Ectodermal cell (in vitro differentiated cells): ENCODE results near the gene NUP155. TPM values are rescaled to one million over a fixed set of nuclear protein-coding genes. Genes with fewer than 3 reads are reported as not detected.
"Not testable (repeated sequence)": the region's sequence is repeated elsewhere in the genome, so short reads cannot be mapped to it uniquely, and the experiment has no call there.

Experiments used
- H3K27ac ChIP-seq: 2 replicates; pipeline ENCODE4 v1.7.0; 2013; ENCODE audit warnings: mild to moderate bottlenecking, low read depth, low read length; ENCODE audit not compliant: insufficient read depth, poor library complexity, severe bottlenecking
- H3K27me3 ChIP-seq: 2 replicates; pipeline ENCODE4 v1.7.0; 2013; ENCODE audit warnings: mild to moderate bottlenecking, low read length; ENCODE audit not compliant: insufficient read depth, control insufficient read depth, poor library complexity, severe bottlenecking
- H3K36me3 ChIP-seq: one replicate; pipeline ENCODE4 v1.7.0; 2013; ENCODE audit warnings: low read length; ENCODE audit not compliant: control insufficient read depth, insufficient read depth
- H3K4me1 ChIP-seq: one replicate; pipeline ENCODE4 v1.7.0; 2013; ENCODE audit warnings: low read length; ENCODE audit not compliant: control insufficient read depth, insufficient read depth
- H3K4me3 ChIP-seq: 2 replicates; pipeline ENCODE4 v1.7.0; 2013; ENCODE audit warnings: low read depth, low read length, control low read depth; ENCODE audit not compliant: insufficient read depth
- H3K9me3 ChIP-seq: 2 replicates; pipeline ENCODE4 v1.7.0; 2013; ENCODE audit warnings: mild to moderate bottlenecking, low read length, moderate library complexity; ENCODE audit not compliant: control insufficient read depth
- WGBS, 2 experiments: methylation state at CpG; one replicate each; pipeline ENCODE4 v1.1.7; 2013; ENCODE audit warnings: missing lambda C conversion rate in 2 of 2; 5-methylcytosine and 5-hydroxymethylcytosine counted together
- polyA plus RNA-seq, 4 experiments: library from polyadenylated mRNA; stranded (reverse); fragments of 50-300 nt; gene quantifications; one replicate each; pipeline ENCODE4 v1.2.3, GENCODE V29; 2013

NUP155 gene
- polyA plus RNA-seq (2013, experiment 1 of 4): 45.4 TPM
- 47.7 TPM for polyA plus RNA-seq (2013, experiment 2 of 4)
- polyA plus RNA-seq (2013, experiment 3 of 4): 32.4 TPM
- 32.5 TPM for polyA plus RNA-seq (2013, experiment 4 of 4)

DNA sequence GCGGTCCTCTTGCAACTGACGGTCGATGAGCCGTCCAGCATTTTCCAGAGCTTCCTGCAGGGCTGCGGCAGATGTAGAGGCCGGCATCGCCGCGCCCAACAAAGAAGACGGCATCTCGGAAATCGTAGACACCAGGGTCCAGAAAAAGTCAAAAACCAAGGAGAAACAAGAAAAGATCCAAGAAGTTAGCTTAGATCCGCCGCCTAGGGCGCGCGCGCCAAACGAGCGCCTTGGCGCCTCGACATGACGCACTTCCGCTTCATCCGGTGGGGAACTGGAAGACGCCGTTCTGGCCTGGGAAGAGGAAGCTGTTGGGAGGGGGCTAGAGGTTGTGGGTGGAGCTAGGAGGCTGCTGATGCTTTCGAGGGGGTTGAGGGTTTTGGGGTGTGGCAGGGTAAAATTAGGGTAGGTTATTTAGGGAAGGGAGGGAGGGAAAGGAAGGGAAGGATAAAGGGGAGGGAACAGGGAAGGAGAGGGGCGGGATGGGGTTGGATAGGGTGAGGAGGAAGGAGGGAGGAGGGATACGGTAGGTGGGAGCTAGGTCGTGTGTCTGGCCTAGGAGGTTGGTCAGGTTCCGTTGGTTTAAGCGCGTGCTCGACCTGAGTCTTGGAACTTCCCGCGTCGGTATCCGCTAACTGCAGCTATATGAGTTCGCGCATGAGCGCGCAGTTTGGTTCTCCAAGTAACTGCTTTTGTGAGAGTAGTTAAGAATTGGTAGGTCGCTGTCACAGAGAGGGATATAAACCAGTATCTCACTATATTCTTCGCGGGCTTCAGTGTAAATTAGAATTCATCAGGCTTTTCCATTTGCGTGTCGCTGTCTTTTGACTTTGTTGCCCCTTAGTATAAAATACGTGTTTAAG is at the start of gene NUP155:
Gene NUP155, minus strand, starts transcription at position 243 of the 863 bp plus-strand sequence. Its CDS starts 129 bp downstream, at position 114.
- 3% methylated on average over 49 of the region's 49 CpGs for WGBS, 2 experiments
- peaks cover 11% of the 10 kb centered on the region for H3K4me1 ChIP-seq
- peak within 1 kb of the TSS; percentile 60 for H3K27ac ChIP-seq
- peaks cover 7% of the 10 kb centered on the region for H3K27me3 ChIP-seq
- H3K36me3 ChIP-seq: no peaks in the 10 kb centered on the region
- H3K4me3 ChIP-seq: peak within 1 kb of the TSS; percentile 98
- H3K9me3 ChIP-seq: no peaks in the 10 kb centered on the region

- Histone ChIP-seq H3K27me3 (no peaks in the 10 kb centered on the region), H3K27ac (no peak overlapping the region), H3K4me1 (no peaks in the 10 kb centered on the region), H3K36me3 (no peaks in the 10 kb centered on the region), H3K9me3 (no peaks in the 10 kb centered on the region), H3K4me3 (no peak overlapping the region)
- WGBS, 2 experiments: 88 to 93% methylated on average over 9 of the region's 9 CpGs
Measured at GRCh38 chr5:37417347-37417746, 46.4 kb upstream of the NUP155 start.

DNA sequence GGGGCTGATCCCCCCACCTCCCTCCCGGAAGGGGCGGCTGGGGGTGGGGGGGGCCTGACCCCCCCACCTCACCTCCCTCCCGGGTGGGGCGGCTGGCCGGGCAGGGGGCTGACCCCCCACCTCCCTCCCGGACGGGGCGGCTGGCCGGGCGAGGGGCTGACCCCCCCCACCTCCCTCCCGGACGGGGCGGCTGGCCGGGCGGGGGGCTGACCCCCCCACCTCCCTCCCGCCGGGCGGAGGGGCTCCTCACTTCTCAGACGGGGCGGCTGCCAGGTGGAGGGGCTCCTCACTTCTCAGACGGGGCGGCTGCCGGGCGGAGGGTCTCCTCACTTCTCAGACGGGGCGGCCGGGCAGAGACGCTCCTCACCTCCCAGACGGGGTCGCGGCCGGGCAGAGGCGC is 44.5 kb upstream of the NUP155 start:
- not testable (repeated sequence) for H3K27me3 ChIP-seq, H3K36me3 ChIP-seq, H3K4me1 ChIP-seq, H3K4me3 ChIP-seq, H3K27ac ChIP-seq, H3K9me3 ChIP-seq
- WGBS, 2 experiments: 90 to 94% methylated on average over 9 to 13 of the region's 33 CpGs

DNA sequence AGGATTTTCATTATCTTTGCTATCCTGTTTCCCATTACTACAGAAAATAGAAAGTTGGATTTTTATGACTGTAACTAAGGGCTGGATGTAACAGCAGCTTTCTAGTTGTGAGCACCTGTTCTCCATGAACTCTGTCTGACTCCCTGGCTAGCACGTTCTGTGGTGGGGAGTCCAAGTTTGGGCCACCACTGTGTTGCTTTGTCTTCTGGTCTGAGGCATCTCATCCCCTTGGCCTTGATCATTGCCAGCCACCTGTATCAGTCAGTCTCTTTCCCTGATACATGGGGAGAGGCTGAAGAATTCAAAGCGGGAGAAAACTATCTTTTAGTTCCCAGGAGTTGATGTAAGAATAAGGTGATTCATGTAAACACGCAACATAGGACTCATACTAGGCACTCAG is 41.6 kb upstream of the NUP155 start:
- H3K4me3 ChIP-seq: no peak overlapping the region
- no peak overlapping the region for H3K27ac ChIP-seq
- H3K36me3 ChIP-seq: no peaks in the 10 kb centered on the region
- 88 to 98% methylated on average over 2 to 3 of the region's 3 CpGs for WGBS, 2 experiments
- no peaks in the 10 kb centered on the region for H3K4me1 ChIP-seq
- H3K9me3 ChIP-seq: no peaks in the 10 kb centered on the region
- H3K27me3 ChIP-seq: no peaks in the 10 kb centered on the region

DNA sequence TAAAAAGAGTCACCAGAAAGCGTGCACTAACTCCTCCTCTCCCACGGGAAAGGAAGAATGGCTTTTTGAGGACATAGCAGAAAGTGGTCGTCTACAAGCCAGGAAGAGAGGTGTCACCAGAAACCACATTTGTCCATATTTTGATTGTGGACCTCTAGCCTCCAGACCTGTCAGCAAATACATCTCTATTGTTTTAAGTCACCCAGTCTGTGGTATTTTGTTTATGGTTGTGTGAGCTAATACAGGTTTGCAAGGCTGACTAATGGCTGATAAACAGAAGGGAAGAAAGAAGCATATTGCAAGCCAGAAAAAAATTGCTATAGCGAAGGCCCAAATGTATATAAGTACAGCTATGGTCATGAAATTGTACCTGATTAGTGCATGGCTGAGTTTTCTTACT is 29.6 kb upstream of the NUP155 start:
- Histone ChIP-seq H3K4me3 (no peak overlapping the region), H3K27me3 (no peaks in the 10 kb centered on the region), H3K9me3 (no peaks in the 10 kb centered on the region), H3K4me1 (no peaks in the 10 kb centered on the region), H3K27ac (no peak overlapping the region), H3K36me3 (peaks cover 4% of the 10 kb centered on the region)
- 89 to 94% methylated on average over 4 of the region's 4 CpGs for WGBS, 2 experiments

DNA sequence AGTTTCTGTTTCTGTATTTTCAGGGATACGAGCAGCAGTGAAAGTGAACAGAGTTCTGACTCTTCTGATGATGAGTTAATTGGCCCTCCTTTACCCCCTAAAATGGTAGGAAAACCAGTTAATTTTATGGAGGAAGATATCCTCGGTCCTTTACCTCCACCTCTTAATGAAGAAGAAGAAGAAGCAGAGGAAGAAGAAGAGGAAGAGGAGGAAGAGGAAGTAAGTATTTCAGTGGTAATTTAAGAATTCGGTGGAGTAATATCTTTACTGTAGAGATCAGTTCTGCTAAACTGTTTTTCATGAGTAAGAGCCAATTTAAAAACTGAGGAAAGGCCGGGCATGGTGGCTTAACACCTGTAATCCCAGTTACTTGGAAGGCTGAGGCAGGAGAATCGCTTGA is 25.4 kb upstream of the NUP155 start:
- no peaks in the 10 kb centered on the region for H3K27me3 ChIP-seq
- no peaks in the 10 kb centered on the region for H3K9me3 ChIP-seq
- no peak overlapping the region for H3K27ac ChIP-seq
- no peaks in the 10 kb centered on the region for H3K4me1 ChIP-seq
- no peak overlapping the region for H3K4me3 ChIP-seq
- peaks cover 4% of the 10 kb centered on the region for H3K36me3 ChIP-seq
- WGBS, 2 experiments: 94 to 95% methylated on average over 4 to 5 of the region's 5 CpGs

- no peak overlapping the region for H3K27ac ChIP-seq
- peaks cover under 1% of the 10 kb centered on the region for H3K36me3 ChIP-seq
- H3K4me3 ChIP-seq: no peak overlapping the region
- H3K4me1 ChIP-seq: no peaks in the 10 kb centered on the region
- H3K9me3 ChIP-seq: no peaks in the 10 kb centered on the region
- 84 to 88% methylated on average over 1 to 3 of the region's 3 CpGs for WGBS, 2 experiments
- H3K27me3 ChIP-seq: no peaks in the 10 kb centered on the region
Measured at GRCh38 chr5:37391591-37391990, 20.7 kb upstream of the NUP155 start.

DNA sequence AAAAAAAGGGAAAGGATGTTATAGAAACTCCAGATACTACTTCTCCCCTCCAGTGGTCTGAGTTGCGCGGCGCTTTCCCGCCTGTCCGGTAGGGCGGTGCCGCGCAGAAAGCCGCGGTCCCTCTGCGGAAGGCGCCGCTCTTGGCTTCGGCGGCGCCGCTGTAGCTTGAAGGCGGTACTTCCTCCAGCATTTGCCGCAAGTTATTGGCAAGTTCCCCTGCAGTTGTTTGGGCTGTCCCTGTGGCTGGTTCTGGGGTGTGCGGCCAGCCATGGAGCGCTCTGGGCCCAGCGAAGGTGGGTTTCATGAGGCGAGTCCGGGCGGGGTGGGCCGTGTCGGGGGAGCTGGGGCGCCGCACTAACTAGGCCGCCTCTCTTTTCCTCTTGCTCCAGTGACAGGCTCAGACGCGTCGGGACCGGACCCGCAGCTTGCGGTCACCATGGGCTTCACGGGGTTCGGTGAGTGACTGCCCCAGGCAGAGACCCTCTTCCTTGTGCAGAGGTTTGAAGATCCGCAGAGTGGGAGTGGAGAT is 8.3 kb upstream of the NUP155 start, which contains the start of gene WDR70:
Gene WDR70, plus strand, starts transcription at position 219 of the 529 bp plus-strand sequence. Its CDS starts 50 bp downstream, at position 269.
- not testable (repeated sequence) for H3K27ac ChIP-seq
- peaks cover 15% of the 10 kb centered on the region for H3K27me3 ChIP-seq
- WGBS, 2 experiments: 0 to 1% methylated on average over 39 of the region's 39 CpGs

GRCh38 chr5:37378066-37378465 is 7.2 kb upstream of the NUP155 start:
- not testable (repeated sequence) for H3K27ac ChIP-seq, H3K4me1 ChIP-seq, H3K4me3 ChIP-seq, H3K9me3 ChIP-seq, H3K36me3 ChIP-seq
- WGBS, 2 experiments: 92% methylated on average over 12 of the region's 12 CpGs
- peaks cover 15% of the 10 kb centered on the region for H3K27me3 ChIP-seq

More for the DNA sequence above, 8.3 kb upstream of the NUP155 start, which contains the start of gene WDR70:
- not testable (repeated sequence) for H3K4me1 ChIP-seq, H3K9me3 ChIP-seq, H3K36me3 ChIP-seq
- H3K4me3 ChIP-seq: peak within 1 kb of the TSS; percentile 77

- 90 to 92% methylated on average over 3 of the region's 3 CpGs for WGBS, 2 experiments
- no peak overlapping the region for H3K4me3 ChIP-seq
- H3K27me3 ChIP-seq: peaks cover 15% of the 10 kb centered on the region
- no peaks in the 10 kb centered on the region for H3K9me3 ChIP-seq
- H3K4me1 ChIP-seq: no peaks in the 10 kb centered on the region
- H3K36me3 ChIP-seq: no peaks in the 10 kb centered on the region
- H3K27ac ChIP-seq: no peak overlapping the region
Measured at GRCh38 chr5:37375091-37375490, 4.2 kb upstream of the NUP155 start.
